HepG2 (cell line): ENCODE results near the gene CSNK2B. TPM values are rescaled to one million over a fixed set of nuclear protein-coding genes. Genes with fewer than 3 reads are reported as not detected.

ENCODE experiments used
- BHLHE40 ChIP-seq: IDR thresholded peaks from 2 replicates; pipeline ENCODE4 v1.6.1; 2011; ENCODE audit warnings: low read length, improper control_type of control experiment
- DRAP1 ChIP-seq: IDR thresholded peaks from 2 replicates; pipeline ENCODE4 v1.6.1; 2016; ENCODE audit warnings: missing genetic modification reagents, missing compliant biosample characterization
- E2F5 ChIP-seq: sonication (generic); formaldehyde crosslinking; conservative IDR thresholded peaks from 2 replicates; pipeline ENCODE4 v1.4.0; 2020; ENCODE audit warnings: missing genetic modification reagents
- HHEX ChIP-seq: IDR thresholded peaks from 2 replicates; pipeline ENCODE4 v1.6.1; 2016; ENCODE audit warnings: control low read depth
- JDP2 ChIP-seq: sonication (generic); formaldehyde crosslinking; IDR thresholded peaks from 2 replicates; pipeline ENCODE4 v1.8.1; 2022; ENCODE audit warnings: missing genetic modification reagents, borderline replicate concordance
- KDM5B ChIP-seq: sonication (generic); formaldehyde crosslinking; IDR thresholded peaks from 2 replicates; pipeline ENCODE4 v1.4.0; 2020; ENCODE audit warnings: missing genetic modification reagents, mild to moderate bottlenecking, borderline replicate concordance
- MTF1 ChIP-seq: sonication (generic); formaldehyde crosslinking; IDR thresholded peaks from 2 replicates; pipeline ENCODE4 v1.5.0; 2020; ENCODE audit warnings: missing genetic modification reagents
- MXD3 ChIP-seq: IDR thresholded peaks from 2 replicates; pipeline ENCODE4 v1.6.1; 2016; ENCODE audit warnings: mild to moderate bottlenecking, missing biosample characterization, missing genetic modification reagents
- ONECUT2 ChIP-seq: sonication (generic); formaldehyde crosslinking; IDR thresholded peaks from 2 replicates; pipeline ENCODE4 v1.4.0; 2020; ENCODE audit warnings: missing genetic modification reagents
- PAX8 ChIP-seq: sonication (generic); formaldehyde crosslinking; IDR thresholded peaks from 2 replicates; pipeline ENCODE4 v1.8.0; 2022; ENCODE audit warnings: mild to moderate bottlenecking, missing genetic modification reagents, borderline replicate concordance
- RAD21 ChIP-seq: fragments of 450-650 bp; formaldehyde crosslinking; IDR thresholded peaks from 2 replicates; pipeline ENCODE4 v1.5.0; 2020; ENCODE audit warnings: mild to moderate bottlenecking
- RFX5 ChIP-seq: IDR thresholded peaks from 2 replicates; pipeline ENCODE4 v1.6.1; 2011; ENCODE audit warnings: low read depth, low read length, improper control_type of control experiment
- SATB2 ChIP-seq: sonication (generic); formaldehyde crosslinking; IDR thresholded peaks from 2 replicates; pipeline ENCODE4 v1.5.0; 2020; ENCODE audit warnings: missing genetic modification reagents
- SSRP1 ChIP-seq: IDR thresholded peaks from 2 replicates; pipeline ENCODE4 v1.6.1; 2016; ENCODE audit warnings: control low read depth
- TCF7L2 ChIP-seq: IDR thresholded peaks from 2 replicates; pipeline ENCODE4 v1.6.1; 2011; ENCODE audit warnings: mild to moderate bottlenecking, low read depth, low read length, moderate library complexity
- XBP1 ChIP-seq: sonication (generic); formaldehyde crosslinking; IDR thresholded peaks from 2 replicates; pipeline ENCODE4 v1.5.0; 2020; ENCODE audit warnings: missing genetic modification reagents
- ZNF256 ChIP-seq: sonication (generic); formaldehyde crosslinking; conservative IDR thresholded peaks from 2 replicates; pipeline ENCODE4 v1.4.0; 2020; ENCODE audit warnings: missing genetic modification reagents
- ZNF350 ChIP-seq: sonication (generic); formaldehyde crosslinking; IDR thresholded peaks from 2 replicates; pipeline ENCODE4 v1.4.0; 2020; ENCODE audit warnings: mild to moderate bottlenecking, low read depth, missing genetic modification reagents, borderline replicate concordance
- ZNF451 ChIP-seq: sonication (generic); formaldehyde crosslinking; IDR thresholded peaks from 2 replicates; pipeline ENCODE4 v1.5.0; 2020; ENCODE audit warnings: mild to moderate bottlenecking, missing genetic modification reagents
- ZNF510 ChIP-seq: sonication (generic); formaldehyde crosslinking; IDR thresholded peaks from 2 replicates; pipeline ENCODE4 v1.4.0; 2020; ENCODE audit warnings: low read depth, mild to moderate bottlenecking, missing genetic modification reagents
- ZNF552 ChIP-seq: sonication (generic); formaldehyde crosslinking; IDR thresholded peaks from 2 replicates; pipeline ENCODE4 v1.9.0; 2022; ENCODE audit warnings: missing genetic modification reagents, mild to moderate bottlenecking, borderline replicate concordance
- ZNF615 ChIP-seq: sonication (generic); formaldehyde crosslinking; IDR thresholded peaks from 2 replicates; pipeline ENCODE4 v1.5.0; 2020; ENCODE audit warnings: mild to moderate bottlenecking, missing genetic modification reagents, borderline replicate concordance
- ZNF639 ChIP-seq: conservative IDR thresholded peaks from 2 replicates; pipeline ENCODE4 v1.6.1; 2018; ENCODE audit warnings: missing genetic modification reagents
- ZNF780A ChIP-seq: sonication (generic); formaldehyde crosslinking; IDR thresholded peaks from 2 replicates; pipeline ENCODE4 v1.8.0; 2022; ENCODE audit warnings: mild to moderate bottlenecking, missing genetic modification reagents, moderate library complexity
- ZNF792 ChIP-seq: IDR thresholded peaks from 2 replicates; pipeline ENCODE4 v1.6.1; 2016
- ZNF883 ChIP-seq: sonication (generic); formaldehyde crosslinking; IDR thresholded peaks from 2 replicates; pipeline ENCODE4 v1.5.1; 2020; ENCODE audit warnings: mild to moderate bottlenecking, missing genetic modification reagents; ENCODE audit errors: not compliant biosample characterization
- ZSCAN9 ChIP-seq: IDR thresholded peaks from 2 replicates; pipeline ENCODE4 v1.6.1; 2016; ENCODE audit warnings: borderline replicate concordance
- ZZZ3 ChIP-seq: sonication (generic); formaldehyde crosslinking; IDR thresholded peaks from 2 replicates; pipeline ENCODE4 v1.4.0; 2020; ENCODE audit warnings: missing genetic modification reagents, mild to moderate bottlenecking, borderline replicate concordance
- polyA plus RNA-seq, 8 experiments: library from polyadenylated mRNA; depleted of rRNA in 3 of 8; stranded (reverse) in 7 of 8; unstranded in 1 of 8; fragments of >200 nt; fragmentation: Illumina TruSeq in 4 of 8; extraction: Trizol in 4 of 8; gene quantifications; 2 replicates each; pipeline versions ENCODE4 v1.2.1 to v1.2.3, GENCODE V29; 2011 to 2016; ENCODE audit warnings: low read depth in 4 of 8, missing spikeins in 1 of 8, mixed read lengths in 1 of 8; ENCODE audit not compliant: insufficient read depth in 1 of 8
- total RNA-seq, 5 experiments: library from RNA; depleted of rRNA; stranded (reverse); fragments of >200 nt; fragmentation: Illumina TruSeq; extraction: Trizol; gene quantifications; 2 replicates each; pipeline ENCODE4 v1.2.3, GENCODE V29; 2016; ENCODE audit warnings: low read depth in 1 of 5
- TF ChIP-seq, protein P1 (sequence below): sonication (generic); formaldehyde crosslinking; IDR thresholded peaks from 2 replicates; pipeline ENCODE4 v1.4.0; 2020; ENCODE audit warnings: mild to moderate bottlenecking, missing genetic modification reagents

CSNK2B gene
- total and polyA plus RNA-seq, 2 of the 13 experiments (the other 11 are each of a cell fraction or from before 2014, with no cell fraction given), result 111 to 296 TPM

DNA sequence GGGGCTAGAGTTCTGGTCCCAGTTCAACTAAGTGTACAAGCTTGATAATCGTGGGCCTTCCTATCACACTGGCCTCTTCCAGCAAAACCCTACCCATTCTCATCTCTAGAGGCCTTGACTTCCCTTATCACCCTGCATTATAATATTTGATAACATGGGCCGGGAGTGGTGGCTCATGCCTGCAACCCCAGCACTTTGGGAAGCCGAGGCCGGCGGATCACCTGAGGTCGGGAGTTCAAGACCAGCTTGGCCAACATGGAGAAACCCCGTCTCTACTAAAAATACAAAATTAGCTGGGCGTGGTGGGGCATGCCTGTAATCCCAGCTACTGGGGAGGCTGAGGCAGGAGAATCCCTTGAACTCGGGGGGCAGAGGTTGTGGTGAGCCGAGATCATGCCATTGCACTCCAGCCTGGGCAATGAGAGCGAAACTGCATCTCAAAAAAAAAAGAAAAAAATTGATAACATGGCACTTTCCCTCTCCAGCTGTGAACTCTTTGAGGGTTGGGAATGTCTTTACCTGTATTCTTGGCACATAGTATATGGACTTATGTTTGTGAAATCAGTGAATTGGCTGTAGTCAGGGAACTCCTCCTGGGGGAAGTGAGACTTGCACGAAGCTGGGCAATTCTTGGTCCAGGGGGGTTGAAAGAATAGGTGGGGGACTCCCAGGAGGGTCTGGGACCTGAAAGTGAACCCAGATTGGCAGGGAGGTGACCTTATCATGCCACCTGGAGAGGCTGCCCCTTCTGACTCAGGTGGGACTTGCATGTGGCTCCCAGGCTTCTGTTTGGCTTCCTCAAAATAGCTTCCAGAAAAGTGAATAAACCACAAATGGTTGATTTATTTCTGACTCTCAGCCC is 4.4 kb upstream of the CSNK2B start (continued):
- no peak for TF ChIP-seq ONECUT2 (CRISPR knock-in tag)
- TF ChIP-seq ZNF639 (CRISPR knock-in tag), result no peak
- no peak for TF ChIP-seq ZNF883 (CRISPR knock-in tag)
- TF ChIP-seq TCF7L2, result no peak
- TF ChIP-seq MTF1 (CRISPR knock-in tag), result no peak
- TF ChIP-seq JDP2, result no peak
- no peak for TF ChIP-seq RAD21 (CRISPR knock-in tag)
- no peak for TF ChIP-seq ZZZ3
- TF ChIP-seq XBP1 (CRISPR knock-in tag), result no peak
- TF ChIP-seq ZNF792 (CRISPR knock-in tag), result no peak
- TF ChIP-seq SATB2 (CRISPR knock-in tag), result no peak
- no peak for TF ChIP-seq E2F5 (CRISPR knock-in tag)
- no peak for TF ChIP-seq ZNF256 (CRISPR knock-in tag)
- no peak for TF ChIP-seq ZNF615 (CRISPR knock-in tag)
- TF ChIP-seq ZNF552 (CRISPR knock-in tag), result no peak
- TF ChIP-seq MXD3 (CRISPR knock-in tag), result no peak
- TF ChIP-seq, protein P1, sequence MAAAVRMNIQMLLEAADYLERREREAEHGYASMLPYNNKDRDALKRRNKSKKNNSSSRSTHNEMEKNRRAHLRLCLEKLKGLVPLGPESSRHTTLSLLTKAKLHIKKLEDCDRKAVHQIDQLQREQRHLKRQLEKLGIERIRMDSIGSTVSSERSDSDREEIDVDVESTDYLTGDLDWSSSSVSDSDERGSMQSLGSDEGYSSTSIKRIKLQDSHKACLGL (CRISPR knock-in tag), result no peak
- TF ChIP-seq DRAP1 (CRISPR knock-in tag), result no peak
- peak; percentile 48 for TF ChIP-seq SSRP1 (CRISPR knock-in tag)
- peak; percentile 29; the same call in 1 of the 2 replicates for TF ChIP-seq KDM5B (CRISPR knock-in tag)
- TF ChIP-seq ZNF350, result no peak
- TF ChIP-seq ZSCAN9 (CRISPR knock-in tag), result no peak
- TF ChIP-seq ZNF510 (CRISPR knock-in tag), result no peak
- no peak for TF ChIP-seq RFX5
- TF ChIP-seq ZNF451 (CRISPR knock-in tag), result no peak
- no peak for TF ChIP-seq PAX8 (CRISPR knock-in tag)
- no peak for TF ChIP-seq BHLHE40
- TF ChIP-seq ZNF780A, result no peak
- TF ChIP-seq HHEX (CRISPR knock-in tag), result no peak
